Endothelial cell (in vitro differentiated cells): ENCODE data around the gene LETM1. TPM values are rescaled to one million over a fixed set of nuclear protein-coding genes. Genes with fewer than 3 reads are reported as not detected.

Experiments used
- DNase-seq: peaks from one replicate; pipeline ENCODE4 v3.0.0; 2021; ENCODE audit warnings: low spot score
- H3K27ac Mint-ChIP-seq: one replicate; pipeline ENCODE4 v1.8.0; 2021; ENCODE audit warnings: mixed read lengths, inconsistent platforms; ENCODE audit not compliant: unreplicated experiment
- H3K27me3 Mint-ChIP-seq: one replicate; pipeline ENCODE4 v1.8.0; 2021; ENCODE audit warnings: mild to moderate bottlenecking, moderate library complexity, mixed read lengths, inconsistent platforms; ENCODE audit not compliant: unreplicated experiment
- H3K36me3 Mint-ChIP-seq: one replicate; pipeline ENCODE4 v1.8.0; 2021; ENCODE audit warnings: mild to moderate bottlenecking, low read depth, mixed read lengths, inconsistent platforms; ENCODE audit not compliant: unreplicated experiment
- H3K4me1 Mint-ChIP-seq: one replicate; pipeline ENCODE4 v1.8.0; 2021; ENCODE audit warnings: mild to moderate bottlenecking, mixed read lengths, inconsistent platforms; ENCODE audit not compliant: unreplicated experiment
- H3K4me3 Mint-ChIP-seq: one replicate; pipeline ENCODE4 v1.8.0; 2021; ENCODE audit warnings: mild to moderate bottlenecking, mixed read lengths, inconsistent platforms; ENCODE audit not compliant: unreplicated experiment
- H3K9me3 Mint-ChIP-seq: one replicate; pipeline ENCODE4 v1.8.0; 2021; ENCODE audit warnings: mixed read lengths, inconsistent platforms; ENCODE audit not compliant: unreplicated experiment
- total RNA-seq: library from RNA; stranded (reverse); fragmentation: NEBNext Ultra II Directional; extraction: Animal tissue kit (Norgen Biotek cat#: 25700); gene quantifications from one replicate; pipeline ENCODE4 v1.2.1, GENCODE V29; 2021; ENCODE audit not compliant: unreplicated experiment
- TF ChIP-seq, protein P1 (sequence below): fragments of 200-600 bp; sonication (generic); IDR thresholded peaks from one replicate; pipeline ENCODE4 v1.5.0; 2021; ENCODE audit warnings: antibody characterized with exemption; ENCODE audit not compliant: unreplicated experiment

Gene LETM1
- total RNA-seq, 1 donor from 2014 or later: 37.1 TPM

DNA sequence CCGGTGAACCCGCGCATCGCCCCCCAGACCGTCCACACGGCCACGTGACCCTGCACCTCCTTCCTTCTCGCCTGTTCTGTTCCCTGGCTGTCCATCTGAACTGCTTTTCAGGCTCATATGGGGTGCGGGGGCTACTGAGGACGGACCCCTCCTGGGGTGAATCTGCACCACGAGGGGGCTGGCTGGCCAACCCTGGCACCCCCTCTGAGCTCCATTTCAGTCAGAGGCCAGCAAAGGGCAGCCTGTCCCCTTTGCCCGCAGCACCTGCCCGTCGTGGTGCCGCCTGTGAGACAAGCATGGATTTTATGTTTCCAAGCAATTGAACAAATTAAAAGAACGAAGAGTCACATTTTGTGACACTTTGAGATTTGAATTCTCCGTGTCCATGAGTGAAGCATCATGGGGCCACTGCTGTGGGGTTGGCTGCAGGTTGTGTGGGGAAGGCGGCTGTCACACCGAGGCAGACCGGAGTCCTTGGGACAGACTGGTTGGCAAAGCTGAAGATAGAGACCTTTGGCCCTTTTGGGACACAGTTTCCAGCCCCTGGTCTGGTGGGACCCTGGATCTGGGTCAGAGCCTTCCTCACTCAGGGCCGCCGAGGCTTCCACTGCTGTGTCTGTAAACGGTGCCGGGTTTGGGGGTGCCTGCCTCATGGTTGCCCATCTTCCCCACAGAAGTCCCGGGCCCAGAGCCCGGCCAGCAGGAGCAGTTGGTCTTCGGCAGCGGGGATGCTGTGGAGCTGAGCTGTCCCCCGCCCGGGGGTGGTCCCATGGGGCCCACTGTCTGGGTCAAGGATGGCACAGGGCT lies 57.2 kb downstream of the LETM1 start:
- TF ChIP-seq, protein P1, sequence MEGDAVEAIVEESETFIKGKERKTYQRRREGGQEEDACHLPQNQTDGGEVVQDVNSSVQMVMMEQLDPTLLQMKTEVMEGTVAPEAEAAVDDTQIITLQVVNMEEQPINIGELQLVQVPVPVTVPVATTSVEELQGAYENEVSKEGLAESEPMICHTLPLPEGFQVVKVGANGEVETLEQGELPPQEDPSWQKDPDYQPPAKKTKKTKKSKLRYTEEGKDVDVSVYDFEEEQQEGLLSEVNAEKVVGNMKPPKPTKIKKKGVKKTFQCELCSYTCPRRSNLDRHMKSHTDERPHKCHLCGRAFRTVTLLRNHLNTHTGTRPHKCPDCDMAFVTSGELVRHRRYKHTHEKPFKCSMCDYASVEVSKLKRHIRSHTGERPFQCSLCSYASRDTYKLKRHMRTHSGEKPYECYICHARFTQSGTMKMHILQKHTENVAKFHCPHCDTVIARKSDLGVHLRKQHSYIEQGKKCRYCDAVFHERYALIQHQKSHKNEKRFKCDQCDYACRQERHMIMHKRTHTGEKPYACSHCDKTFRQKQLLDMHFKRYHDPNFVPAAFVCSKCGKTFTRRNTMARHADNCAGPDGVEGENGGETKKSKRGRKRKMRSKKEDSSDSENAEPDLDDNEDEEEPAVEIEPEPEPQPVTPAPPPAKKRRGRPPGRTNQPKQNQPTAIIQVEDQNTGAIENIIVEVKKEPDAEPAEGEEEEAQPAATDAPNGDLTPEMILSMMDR: no peak
- H3K27ac Mint-ChIP-seq: no peak overlapping the region

DNA sequence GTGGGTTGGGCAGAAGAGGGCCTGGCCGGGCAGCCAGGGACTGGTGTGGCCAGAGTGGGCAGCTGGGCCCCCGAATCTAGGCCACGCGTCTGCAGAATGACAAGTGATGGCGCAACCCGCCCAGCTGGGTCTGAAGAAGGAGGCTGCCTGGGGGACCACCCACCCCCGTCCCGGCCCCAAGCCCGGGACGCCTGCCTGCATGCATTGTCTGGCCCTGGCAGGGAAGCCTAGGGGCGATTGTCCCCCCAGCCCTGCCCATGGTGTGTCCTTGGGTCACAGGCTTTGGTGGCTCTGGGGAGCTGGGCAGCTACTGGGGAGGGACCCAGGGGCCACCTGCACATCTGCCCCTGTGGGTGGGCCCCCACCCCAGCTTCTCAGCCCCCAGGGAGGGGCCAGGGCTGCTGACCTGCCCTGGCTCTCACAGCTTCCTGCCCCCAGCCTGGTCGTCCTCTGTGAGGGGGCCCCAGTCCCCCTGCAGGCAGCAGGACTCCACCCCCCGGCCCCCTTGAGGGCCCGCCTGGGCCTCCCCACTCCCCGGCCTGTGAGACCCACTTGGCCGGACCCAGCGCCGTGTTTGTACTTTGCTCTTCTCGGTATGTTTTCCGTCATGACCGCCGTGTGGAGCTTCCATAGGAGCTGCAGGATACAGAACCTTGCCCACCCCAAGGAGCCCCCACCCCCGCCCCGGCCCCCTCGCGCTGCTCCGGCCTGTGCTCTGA lies 57.9 kb downstream of the LETM1 start:
- TF ChIP-seq, protein P1: no peak
- no peak overlapping the region for H3K4me3 Mint-ChIP-seq
- H3K9me3 Mint-ChIP-seq: no peaks in the 10 kb centered on the region
- no peak overlapping the region for H3K27ac Mint-ChIP-seq
- H3K36me3 Mint-ChIP-seq: peaks cover 3% of the 10 kb centered on the region
- no peaks in the 10 kb centered on the region for H3K4me1 Mint-ChIP-seq
- no peak for DNase-seq
- H3K27me3 Mint-ChIP-seq: peaks cover 11% of the 10 kb centered on the region

More for the DNA sequence above, 57.2 kb downstream of the LETM1 start:
- DNase-seq: no peak
- Mint-ChIP-seq H3K36me3 (peaks cover 3% of the 10 kb centered on the region), H3K9me3 (no peaks in the 10 kb centered on the region), H3K4me3 (no peak overlapping the region), H3K27me3 (peaks cover 11% of the 10 kb centered on the region), H3K4me1 (no peaks in the 10 kb centered on the region)

DNA sequence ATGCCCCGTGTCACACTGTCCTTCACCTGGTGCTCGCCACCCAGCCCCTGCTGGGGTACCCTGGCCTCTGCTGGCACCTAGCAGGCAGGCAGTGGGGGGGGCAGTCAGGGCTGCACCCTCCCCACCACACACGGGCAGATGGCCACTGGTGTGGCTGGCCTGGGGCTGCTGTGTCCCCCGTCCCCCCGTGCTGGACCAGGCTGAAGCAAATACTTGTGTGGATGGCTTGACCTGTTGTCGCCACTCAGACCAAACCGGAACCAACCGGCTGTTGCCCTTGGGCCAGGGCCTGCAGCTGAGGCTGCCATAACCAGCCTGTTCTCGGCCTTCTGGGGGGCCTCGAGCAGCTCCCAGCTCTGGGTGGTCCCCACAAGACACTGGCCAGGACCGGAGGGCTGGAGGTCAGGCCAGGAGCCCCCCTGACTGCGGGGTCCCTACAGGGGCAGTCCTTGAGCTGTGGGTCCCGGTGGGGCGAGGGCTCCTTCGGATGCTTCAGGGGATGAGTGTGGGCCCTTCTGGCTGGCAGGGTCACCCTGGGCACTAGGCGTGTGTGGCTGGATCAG lies 58.6 kb downstream of the LETM1 start:
- Mint-ChIP-seq H3K9me3 (no peaks in the 10 kb centered on the region), H3K4me1 (no peaks in the 10 kb centered on the region), H3K27ac (no peak overlapping the region), H3K4me3 (no peak overlapping the region), H3K36me3 (peaks cover 3% of the 10 kb centered on the region), H3K27me3 (peaks cover 12% of the 10 kb centered on the region)
- TF ChIP-seq, protein P1: no peak
- DNase-seq: no peak

DNA sequence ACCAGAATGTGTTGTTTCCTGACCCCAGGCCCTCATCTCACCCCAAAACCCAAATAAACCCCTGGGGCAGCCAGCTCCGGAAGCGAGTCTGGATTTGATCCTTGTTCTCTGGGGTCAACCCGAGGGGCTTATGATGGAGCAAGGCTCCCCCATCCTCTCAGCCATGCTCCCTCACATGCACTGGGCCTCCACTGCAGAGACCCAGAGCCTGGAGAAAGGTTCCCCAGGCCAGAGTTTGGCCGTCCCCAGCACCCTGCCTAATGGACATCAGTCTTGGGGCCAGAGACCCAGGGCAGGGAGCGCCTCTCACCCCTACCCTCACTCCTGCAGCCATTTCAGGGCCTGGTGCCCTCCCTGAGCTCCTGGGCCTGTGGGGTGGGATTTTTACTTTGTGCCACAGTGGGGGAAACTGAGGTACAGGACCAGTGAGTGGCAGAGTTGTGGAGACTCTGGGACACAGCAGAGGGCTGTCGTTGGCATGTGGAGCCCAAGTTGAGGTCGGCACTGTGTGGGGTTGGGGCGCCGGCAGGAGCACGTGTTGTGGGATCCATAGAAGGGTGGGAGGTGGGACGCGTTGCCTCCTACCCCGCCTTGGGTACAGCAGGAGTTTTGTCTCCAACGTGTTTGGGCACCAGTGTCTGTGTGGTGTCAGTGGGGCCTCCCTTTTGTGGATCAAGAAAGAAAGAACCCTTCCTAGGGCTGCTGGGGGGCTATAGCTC lies 59.3 kb downstream of the LETM1 start:
- DNase-seq: no peak
- H3K4me3 Mint-ChIP-seq: no peak overlapping the region
- no peaks in the 10 kb centered on the region for H3K4me1 Mint-ChIP-seq
- no peak overlapping the region for H3K27ac Mint-ChIP-seq
- peaks cover 3% of the 10 kb centered on the region for H3K36me3 Mint-ChIP-seq
- peaks cover 14% of the 10 kb centered on the region for H3K27me3 Mint-ChIP-seq
- TF ChIP-seq, protein P1: no peak
- no peaks in the 10 kb centered on the region for H3K9me3 Mint-ChIP-seq
